OCI-LY7 (cell line): Measurements from ENCODE around the gene RALA.

Source experiments
- EZH2phosphoT487 ChIP-seq: fragments of 200-600 bp; sonication (generic); IDR thresholded peaks from 2 replicates; pipeline ENCODE4 v1.6.1; 2018; ENCODE audit warnings: low read depth, borderline replicate concordance, mild to moderate bottlenecking, mixed run types, antibody characterized with exemption, low read length, moderate library complexity, mixed read lengths
- TF ChIP-seq, protein P1 (sequence below): fragments of 200-600 bp; sonication (generic); conservative IDR thresholded peaks from 2 replicates; pipeline ENCODE4 v1.5.1; 2014; ENCODE audit warnings: mild to moderate bottlenecking, antibody characterized with exemption, low read length, moderate library complexity, mixed read lengths

DNA sequence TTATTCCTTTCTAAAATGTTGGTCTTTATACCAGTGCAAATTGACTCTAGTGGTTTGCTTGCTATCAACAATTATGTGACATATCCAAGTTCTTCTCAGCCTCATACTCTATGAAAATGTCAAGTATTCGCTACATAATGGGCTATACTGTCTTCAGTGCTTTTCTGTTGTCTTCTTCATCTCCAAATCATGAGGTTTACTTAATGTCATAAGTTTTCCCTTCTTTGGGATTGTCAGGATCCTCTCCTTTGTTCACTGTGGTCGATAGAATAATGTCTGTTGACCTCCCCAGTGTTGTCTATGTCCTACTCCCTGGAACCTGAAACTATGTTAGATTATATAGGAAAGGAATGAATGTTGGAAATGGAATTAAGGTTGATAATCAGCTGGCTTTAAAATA, 16.4 kb upstream of the RALA start:
- TF ChIP-seq, protein P1, sequence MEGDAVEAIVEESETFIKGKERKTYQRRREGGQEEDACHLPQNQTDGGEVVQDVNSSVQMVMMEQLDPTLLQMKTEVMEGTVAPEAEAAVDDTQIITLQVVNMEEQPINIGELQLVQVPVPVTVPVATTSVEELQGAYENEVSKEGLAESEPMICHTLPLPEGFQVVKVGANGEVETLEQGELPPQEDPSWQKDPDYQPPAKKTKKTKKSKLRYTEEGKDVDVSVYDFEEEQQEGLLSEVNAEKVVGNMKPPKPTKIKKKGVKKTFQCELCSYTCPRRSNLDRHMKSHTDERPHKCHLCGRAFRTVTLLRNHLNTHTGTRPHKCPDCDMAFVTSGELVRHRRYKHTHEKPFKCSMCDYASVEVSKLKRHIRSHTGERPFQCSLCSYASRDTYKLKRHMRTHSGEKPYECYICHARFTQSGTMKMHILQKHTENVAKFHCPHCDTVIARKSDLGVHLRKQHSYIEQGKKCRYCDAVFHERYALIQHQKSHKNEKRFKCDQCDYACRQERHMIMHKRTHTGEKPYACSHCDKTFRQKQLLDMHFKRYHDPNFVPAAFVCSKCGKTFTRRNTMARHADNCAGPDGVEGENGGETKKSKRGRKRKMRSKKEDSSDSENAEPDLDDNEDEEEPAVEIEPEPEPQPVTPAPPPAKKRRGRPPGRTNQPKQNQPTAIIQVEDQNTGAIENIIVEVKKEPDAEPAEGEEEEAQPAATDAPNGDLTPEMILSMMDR: no peak
- no peak for TF ChIP-seq EZH2phosphoT487
